Measurements from ENCODE around the gene NPIPB8.

DNA sequence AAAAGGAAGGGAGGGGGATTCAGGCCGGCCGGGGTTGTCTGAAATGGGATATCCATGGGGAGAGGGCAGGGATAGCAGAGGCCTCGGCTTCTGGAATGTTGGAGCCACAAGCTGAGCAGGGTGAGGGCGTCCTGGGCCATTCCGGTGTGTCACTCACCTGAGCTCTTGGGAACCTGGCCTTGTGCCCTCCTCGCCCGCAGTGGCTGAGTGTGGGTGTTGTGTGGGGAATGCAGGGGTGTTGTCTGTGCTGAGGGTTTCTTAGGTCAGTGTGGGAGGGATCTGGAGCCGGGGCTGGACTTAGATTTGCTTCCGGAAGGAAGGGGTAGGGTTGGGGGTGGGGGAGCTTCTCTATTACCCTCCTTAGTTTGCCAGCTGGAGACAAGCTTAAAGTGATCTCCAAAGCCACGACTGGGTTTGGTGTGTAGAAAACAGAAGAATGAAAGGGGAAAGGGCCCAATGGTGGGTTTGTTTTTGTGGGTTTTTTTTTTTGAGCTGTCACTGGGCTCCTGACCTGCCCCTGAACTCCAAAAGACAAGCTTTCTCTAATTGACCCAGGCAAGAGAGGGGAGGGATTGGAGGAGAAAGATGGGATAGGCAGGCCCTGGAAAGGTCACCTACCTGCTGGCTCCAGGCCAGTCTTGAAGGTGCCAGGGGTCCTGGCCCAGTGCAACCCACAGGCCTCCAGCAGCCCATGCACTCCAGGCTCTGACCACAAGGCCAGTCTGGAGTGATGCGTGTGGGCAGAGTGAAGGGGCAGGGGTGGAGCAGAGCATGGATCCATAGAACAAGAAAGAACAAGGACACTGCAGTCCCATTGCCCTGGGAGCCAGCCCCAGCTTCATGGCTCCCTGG lies 40.8 kb upstream of the NPIPB8 start, which contains the start of gene SULT1A2:
- TF ChIP-seq, protein P1, sequence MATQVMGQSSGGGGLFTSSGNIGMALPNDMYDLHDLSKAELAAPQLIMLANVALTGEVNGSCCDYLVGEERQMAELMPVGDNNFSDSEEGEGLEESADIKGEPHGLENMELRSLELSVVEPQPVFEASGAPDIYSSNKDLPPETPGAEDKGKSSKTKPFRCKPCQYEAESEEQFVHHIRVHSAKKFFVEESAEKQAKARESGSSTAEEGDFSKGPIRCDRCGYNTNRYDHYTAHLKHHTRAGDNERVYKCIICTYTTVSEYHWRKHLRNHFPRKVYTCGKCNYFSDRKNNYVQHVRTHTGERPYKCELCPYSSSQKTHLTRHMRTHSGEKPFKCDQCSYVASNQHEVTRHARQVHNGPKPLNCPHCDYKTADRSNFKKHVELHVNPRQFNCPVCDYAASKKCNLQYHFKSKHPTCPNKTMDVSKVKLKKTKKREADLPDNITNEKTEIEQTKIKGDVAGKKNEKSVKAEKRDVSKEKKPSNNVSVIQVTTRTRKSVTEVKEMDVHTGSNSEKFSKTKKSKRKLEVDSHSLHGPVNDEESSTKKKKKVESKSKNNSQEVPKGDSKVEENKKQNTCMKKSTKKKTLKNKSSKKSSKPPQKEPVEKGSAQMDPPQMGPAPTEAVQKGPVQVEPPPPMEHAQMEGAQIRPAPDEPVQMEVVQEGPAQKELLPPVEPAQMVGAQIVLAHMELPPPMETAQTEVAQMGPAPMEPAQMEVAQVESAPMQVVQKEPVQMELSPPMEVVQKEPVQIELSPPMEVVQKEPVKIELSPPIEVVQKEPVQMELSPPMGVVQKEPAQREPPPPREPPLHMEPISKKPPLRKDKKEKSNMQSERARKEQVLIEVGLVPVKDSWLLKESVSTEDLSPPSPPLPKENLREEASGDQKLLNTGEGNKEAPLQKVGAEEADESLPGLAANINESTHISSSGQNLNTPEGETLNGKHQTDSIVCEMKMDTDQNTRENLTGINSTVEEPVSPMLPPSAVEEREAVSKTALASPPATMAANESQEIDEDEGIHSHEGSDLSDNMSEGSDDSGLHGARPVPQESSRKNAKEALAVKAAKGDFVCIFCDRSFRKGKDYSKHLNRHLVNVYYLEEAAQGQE (IDR thresholded peaks at IDR 0.05; ENCODE audit: insufficient read depth in 1 of 2, low read depth in 2 of 2, low read length in 1 of 2) = no peak
- TF ChIP-seq, protein P2, sequence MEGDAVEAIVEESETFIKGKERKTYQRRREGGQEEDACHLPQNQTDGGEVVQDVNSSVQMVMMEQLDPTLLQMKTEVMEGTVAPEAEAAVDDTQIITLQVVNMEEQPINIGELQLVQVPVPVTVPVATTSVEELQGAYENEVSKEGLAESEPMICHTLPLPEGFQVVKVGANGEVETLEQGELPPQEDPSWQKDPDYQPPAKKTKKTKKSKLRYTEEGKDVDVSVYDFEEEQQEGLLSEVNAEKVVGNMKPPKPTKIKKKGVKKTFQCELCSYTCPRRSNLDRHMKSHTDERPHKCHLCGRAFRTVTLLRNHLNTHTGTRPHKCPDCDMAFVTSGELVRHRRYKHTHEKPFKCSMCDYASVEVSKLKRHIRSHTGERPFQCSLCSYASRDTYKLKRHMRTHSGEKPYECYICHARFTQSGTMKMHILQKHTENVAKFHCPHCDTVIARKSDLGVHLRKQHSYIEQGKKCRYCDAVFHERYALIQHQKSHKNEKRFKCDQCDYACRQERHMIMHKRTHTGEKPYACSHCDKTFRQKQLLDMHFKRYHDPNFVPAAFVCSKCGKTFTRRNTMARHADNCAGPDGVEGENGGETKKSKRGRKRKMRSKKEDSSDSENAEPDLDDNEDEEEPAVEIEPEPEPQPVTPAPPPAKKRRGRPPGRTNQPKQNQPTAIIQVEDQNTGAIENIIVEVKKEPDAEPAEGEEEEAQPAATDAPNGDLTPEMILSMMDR (IDR thresholded peaks at IDR 0.05) = no peak
- no peak for TF ChIP-seq POLR2AphosphoS5 (IDR thresholded peaks at IDR 0.05; ENCODE audit: low read depth, low read length)
